Measurements from ENCODE around the gene ZNF777. TPM values are rescaled to one million over a fixed set of nuclear protein-coding genes. Genes with fewer than 3 reads are reported as not detected.

Gene ZNF777
- total RNA-seq, 1 donor from 2014 or later, result 16.2 TPM

- CTCF ChIA-PET, result no interaction called here
- TF ChIP-seq CTCF (IDR thresholded peaks at IDR 0.05), result no peak
- Mint-ChIP-seq H3K36me3 (ENCODE audit: low read depth) (peaks cover 45% of the 10 kb centered on the region), H3K4me1 (no peaks in the 10 kb centered on the region), H3K9me3 (no peaks in the 10 kb centered on the region), H3K27me3 (no peaks in the 10 kb centered on the region), H3K27ac (no peak overlapping the region), H3K4me3 (no peak overlapping the region)
- DNase-seq, result no peak
- intact Hi-C loops (cut with micrococcal nuclease), result no loop called here
- ATAC-seq (ENCODE audit: low read depth), result no peak
- POLR2A ChIA-PET, result no interaction called here
Observed at GRCh38 chr7:149443523-149443922, 17.3 kb downstream of the ZNF777 start.

GRCh38 chr7:149442924-149443323, 17.9 kb downstream of the ZNF777 start:
- peaks cover 47% of the 10 kb centered on the region for H3K36me3 Mint-ChIP-seq (ENCODE audit: low read depth)
- H3K27ac Mint-ChIP-seq, result no peak overlapping the region
- intact Hi-C loops (cut with micrococcal nuclease), result no loop called here
- ATAC-seq (ENCODE audit: low read depth) (no peak), DNase-seq (no peak)
- TF ChIP-seq CTCF (IDR thresholded peaks at IDR 0.05), result no peak
- ChIA-PET POLR2A (no interaction called here), CTCF (no interaction called here)
- no peaks in the 10 kb centered on the region for H3K4me1 Mint-ChIP-seq
- no peak overlapping the region for H3K4me3 Mint-ChIP-seq
- no peaks in the 10 kb centered on the region for H3K9me3 Mint-ChIP-seq
- no peaks in the 10 kb centered on the region for H3K27me3 Mint-ChIP-seq

- intact Hi-C loops (cut with micrococcal nuclease), result no loop called here
- TF ChIP-seq CTCF (IDR thresholded peaks at IDR 0.05), result no peak
- H3K9me3 Mint-ChIP-seq, result no peaks in the 10 kb centered on the region
- H3K4me3 Mint-ChIP-seq, result no peak overlapping the region
- peaks cover 45% of the 10 kb centered on the region for H3K36me3 Mint-ChIP-seq (ENCODE audit: low read depth)
- H3K27me3 Mint-ChIP-seq, result no peaks in the 10 kb centered on the region
- no peak overlapping the region for H3K27ac Mint-ChIP-seq
- ChIA-PET POLR2A (no interaction called here), CTCF (no interaction called here)
- ATAC-seq (ENCODE audit: low read depth) (no peak), DNase-seq (no peak)
- no peaks in the 10 kb centered on the region for H3K4me1 Mint-ChIP-seq
Observed at GRCh38 chr7:149440222-149440621, 20.6 kb downstream of the ZNF777 start.

GRCh38 chr7:149436358-149436757, 24.5 kb downstream of the ZNF777 start:
- Mint-ChIP-seq H3K4me3 (no peak overlapping the region), H3K27me3 (no peaks in the 10 kb centered on the region), H3K36me3 (ENCODE audit: low read depth) (peaks cover 63% of the 10 kb centered on the region), H3K27ac (no peak overlapping the region), H3K9me3 (no peaks in the 10 kb centered on the region), H3K4me1 (no peaks in the 10 kb centered on the region)
- DNase-seq, result no peak
- ChIA-PET POLR2A (no interaction called here), CTCF (no interaction called here)
- no peak for ATAC-seq (ENCODE audit: low read depth)
- intact Hi-C loops (cut with micrococcal nuclease), result no loop called here
- no peak for TF ChIP-seq CTCF (IDR thresholded peaks at IDR 0.05)

GRCh38 chr7:149433124-149433523, 27.7 kb downstream of the ZNF777 start:
- TF ChIP-seq CTCF (IDR thresholded peaks at IDR 0.05), result no peak
- no peak overlapping the region for H3K4me3 Mint-ChIP-seq
- ATAC-seq (ENCODE audit: low read depth), result no peak
- DNase-seq, result no peak
- peaks cover 71% of the 10 kb centered on the region for H3K36me3 Mint-ChIP-seq (ENCODE audit: low read depth)
- no peaks in the 10 kb centered on the region for H3K9me3 Mint-ChIP-seq
- ChIA-PET POLR2A (no interaction called here), CTCF (no interaction called here)
- no peak overlapping the region for H3K27ac Mint-ChIP-seq
- no peaks in the 10 kb centered on the region for H3K4me1 Mint-ChIP-seq
- no peaks in the 10 kb centered on the region for H3K27me3 Mint-ChIP-seq
- intact Hi-C loops (cut with micrococcal nuclease), result no loop called here

All from activated B cell treated with CpG ODN at 0.5 μM for 24 hours (primary cell).